Trophoblast cell (in vitro differentiated cells and primary cell): ENCODE data around the gene SPATA45.

Source experiments
- DNase-seq, 2 donors: peaks; one replicate each; pipeline ENCODE4 v3.0.0-alpha.2; 2016
- H2AFZ ChIP-seq: 2 replicates; pipeline ENCODE4 v1.6.1; 2013; ENCODE audit warnings: low read length, moderate library complexity, mild to moderate bottlenecking; ENCODE audit not compliant: insufficient read depth, poor library complexity
- H2AK5ac ChIP-seq: 2 replicates; pipeline ENCODE4 v1.6.1; 2013; ENCODE audit warnings: mild to moderate bottlenecking, low read length
- H2BK120ac ChIP-seq: 2 replicates; pipeline ENCODE4 v1.6.1; 2013; ENCODE audit warnings: low read length, mild to moderate bottlenecking, moderate library complexity; ENCODE audit not compliant: insufficient read depth, poor library complexity
- H2BK12ac ChIP-seq: 2 replicates; pipeline ENCODE4 v1.6.1; 2013; ENCODE audit warnings: mild to moderate bottlenecking, low read length, moderate library complexity
- H2BK5ac ChIP-seq: 2 replicates; pipeline ENCODE4 v1.6.1; 2013; ENCODE audit warnings: low read length, low read depth, moderate library complexity, mild to moderate bottlenecking; ENCODE audit not compliant: poor library complexity
- H3K14ac ChIP-seq: 2 replicates; pipeline ENCODE4 v1.6.1; 2013; ENCODE audit warnings: mild to moderate bottlenecking, low read length
- H3K18ac ChIP-seq: 2 replicates; pipeline ENCODE4 v1.6.1; 2013; ENCODE audit warnings: mild to moderate bottlenecking, low read length
- H3K23ac ChIP-seq: 2 replicates; pipeline ENCODE4 v1.6.1; 2013; ENCODE audit warnings: low read length
- H3K27ac ChIP-seq: 2 replicates; pipeline ENCODE4 v1.5.1; 2013; ENCODE audit warnings: low read depth, mild to moderate bottlenecking, inconsistent platforms, low read length, moderate library complexity
- H3K27me3 ChIP-seq: 2 replicates; pipeline ENCODE4 v1.6.1; 2013; ENCODE audit warnings: inconsistent platforms, mild to moderate bottlenecking, low read length, moderate library complexity; ENCODE audit not compliant: insufficient read depth
- H3K36me3 ChIP-seq, 2 experiments: 1 replicate in 1 of 2; 2 replicates in 1 of 2; pipeline ENCODE4 v1.6.1; 2013; ENCODE audit warnings: low read length in 2 of 2, mild to moderate bottlenecking in 2 of 2, moderate library complexity in 1 of 2; ENCODE audit not compliant: insufficient read depth in 2 of 2, control insufficient read depth in 1 of 2
- H3K4ac ChIP-seq: 2 replicates; pipeline ENCODE4 v1.6.1; 2013; ENCODE audit warnings: low read depth, mild to moderate bottlenecking, low read length, moderate library complexity
- H3K4me1 ChIP-seq, 2 experiments: 1 replicate in 1 of 2; 2 replicates in 1 of 2; pipeline ENCODE4 v1.6.1; 2013; ENCODE audit warnings: low read length in 2 of 2, mild to moderate bottlenecking in 2 of 2, moderate library complexity in 1 of 2; ENCODE audit not compliant: insufficient read depth in 2 of 2, control insufficient read depth in 1 of 2
- H3K4me2 ChIP-seq: 2 replicates; pipeline ENCODE4 v1.6.1; 2013; ENCODE audit warnings: inconsistent platforms, mild to moderate bottlenecking, low read length, moderate library complexity
- H3K4me3 ChIP-seq: 2 replicates; pipeline ENCODE4 v1.5.1; 2013; ENCODE audit warnings: mild to moderate bottlenecking, low read depth, low read length, inconsistent platforms
- H3K79me1 ChIP-seq: one replicate; pipeline ENCODE4 v1.6.1; 2013; ENCODE audit warnings: low read length
- H3K79me2 ChIP-seq: 2 replicates; pipeline ENCODE4 v1.6.1; 2013; ENCODE audit warnings: low read length, mild to moderate bottlenecking; ENCODE audit not compliant: control insufficient read depth, insufficient read depth, poor library complexity
- H3K9ac ChIP-seq: 2 replicates; pipeline ENCODE4 v1.6.1; 2013; ENCODE audit warnings: mild to moderate bottlenecking, low read length
- H3K9me3 ChIP-seq: 2 replicates; pipeline ENCODE4 v1.6.1; 2013; ENCODE audit warnings: low read depth, mild to moderate bottlenecking, control low read depth, inconsistent platforms, low read length; ENCODE audit not compliant: insufficient read depth
- H4K12ac ChIP-seq: 2 replicates; pipeline ENCODE4 v1.6.1; 2013; ENCODE audit warnings: low read depth, mild to moderate bottlenecking, low read length, moderate library complexity
- H4K8ac ChIP-seq: 2 replicates; pipeline ENCODE4 v1.6.1; 2013; ENCODE audit warnings: low read depth, mild to moderate bottlenecking, low read length, moderate library complexity
- H4K91ac ChIP-seq: one replicate; pipeline ENCODE4 v1.6.1; 2013; ENCODE audit warnings: low read depth, mild to moderate bottlenecking, low read length, moderate library complexity
- WGBS: extraction: QIAGEN DNeasy Blood & Tissue Kit; methylation state at CpG from one replicate; pipeline ENCODE4 v1.1.7; 2013; ENCODE audit warnings: missing lambda C conversion rate; ENCODE audit not compliant: insufficient read length, insufficient coverage; ENCODE audit errors: extremely low coverage; 5-methylcytosine and 5-hydroxymethylcytosine counted together

SPATA45 gene

DNA sequence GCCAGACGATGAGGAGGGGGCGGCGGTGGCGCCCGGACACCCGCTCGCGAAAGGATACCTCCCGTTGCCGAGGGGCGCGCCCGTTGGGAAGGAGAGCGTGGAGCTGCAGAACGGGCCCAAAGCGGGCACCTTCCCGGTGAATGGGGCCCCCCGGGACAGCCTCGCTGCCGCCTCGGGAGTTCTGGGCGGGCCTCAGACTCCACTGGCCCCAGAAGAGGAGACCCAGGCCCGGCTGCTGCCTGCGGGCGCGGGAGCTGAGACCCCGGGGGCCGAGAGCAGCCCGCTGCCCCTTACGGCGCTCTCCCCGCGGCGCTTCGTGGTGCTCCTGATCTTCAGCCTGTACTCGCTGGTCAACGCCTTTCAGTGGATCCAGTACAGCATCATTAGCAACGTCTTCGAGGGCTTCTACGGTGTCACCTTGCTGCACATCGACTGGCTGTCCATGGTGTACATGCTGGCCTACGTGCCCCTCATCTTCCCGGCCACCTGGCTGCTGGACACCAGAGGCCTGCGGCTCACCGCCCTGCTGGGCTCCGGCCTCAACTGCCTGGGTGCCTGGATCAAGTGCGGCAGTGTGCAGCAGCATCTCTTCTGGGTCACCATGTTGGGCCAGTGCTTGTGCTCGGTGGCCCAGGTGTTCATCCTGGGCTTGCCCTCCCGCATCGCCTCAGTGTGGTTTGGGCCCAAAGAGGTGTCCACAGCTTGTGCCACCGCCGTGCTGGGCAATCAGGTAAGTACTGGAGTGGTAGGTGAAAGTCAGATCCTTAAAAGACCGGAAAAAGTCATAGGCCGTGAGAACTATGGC lies 11.2 kb upstream of the SPATA45 start:
- H2AK5ac ChIP-seq, result peak overlapping the region; percentile 21
- no peak overlapping the region for H3K23ac ChIP-seq
- peak overlapping the region; percentile 87 for H3K4me3 ChIP-seq
- H4K8ac ChIP-seq, result peak overlapping the region; percentile 75
- peak overlapping the region; percentile 49 for H3K27ac ChIP-seq
- H3K14ac ChIP-seq, result peak overlapping the region; percentile 59
- H2BK12ac ChIP-seq, result no peak overlapping the region
- peak overlapping the region; percentile 54 for H2BK120ac ChIP-seq
- H3K4me2 ChIP-seq, result peak overlapping the region; percentile 60
- H3K36me3 ChIP-seq, result no peaks in the 10 kb centered on the region
- H4K91ac ChIP-seq, result peak overlapping the region; percentile 52
- no peaks in the 10 kb centered on the region for H3K27me3 ChIP-seq
- peak overlapping the region; percentile 57 for H3K18ac ChIP-seq
- peak overlapping the region; percentile 75 for H4K12ac ChIP-seq
- DNase-seq, result peak; percentile 11 to 38
- no CpG with 5 or more reads among the region's 54 CpGs for WGBS
- peak overlapping the region; percentile 10 for H2BK5ac ChIP-seq
- no peaks in the 10 kb centered on the region for H3K9me3 ChIP-seq
- peak overlapping the region; percentile 53 for H3K4ac ChIP-seq
- peaks cover 5% of the 10 kb centered on the region for H3K79me1 ChIP-seq
- H3K9ac ChIP-seq, result peak overlapping the region; percentile 62
- H3K4me1 ChIP-seq, result peaks cover 6 to 9% of the 10 kb centered on the region in 2 experiments
- H2AFZ ChIP-seq, result peak overlapping the region; percentile 60
- peaks cover 10% of the 10 kb centered on the region for H3K79me2 ChIP-seq

DNA sequence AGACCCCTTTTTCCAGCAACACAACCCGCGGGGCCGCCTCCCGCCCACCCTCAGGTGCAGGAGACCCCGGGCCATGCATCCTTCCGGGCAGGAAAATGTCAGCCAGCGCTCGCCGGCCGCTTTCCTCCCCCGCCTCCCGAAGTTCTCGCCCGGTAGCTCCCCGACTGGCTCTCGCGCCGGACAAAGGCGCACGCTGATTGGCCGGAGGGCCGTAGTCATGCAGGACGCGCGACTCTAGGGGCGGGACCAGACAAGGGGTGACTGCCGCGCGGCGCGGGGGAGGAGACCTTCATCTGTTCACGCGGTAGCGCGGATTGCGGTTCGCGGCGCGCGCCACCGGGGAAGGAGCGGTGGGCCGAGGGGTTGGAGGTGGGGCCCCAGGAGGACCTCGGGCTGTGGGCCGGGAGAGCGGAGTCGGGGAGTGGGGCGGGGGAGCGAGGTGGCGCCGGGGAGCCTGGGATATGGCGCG lies 10.6 kb upstream of the SPATA45 start, which contains the start of gene FLVCR1:
TSS of gene FLVCR1 (plus strand) at position 284 of the 469 bp plus-strand sequence. CDS start at position 462, 178 bp downstream.
- H3K27me3 ChIP-seq, result no peaks in the 10 kb centered on the region
- H3K18ac ChIP-seq, result peak within 1 kb of the TSS; percentile 57
- H3K4me2 ChIP-seq, result peak within 1 kb of the TSS; percentile 79
- peak within 1 kb of the TSS; percentile 62 for H3K9ac ChIP-seq
- DNase-seq, result peak; percentile 95 to 97
- H2AFZ ChIP-seq, result peak within 1 kb of the TSS; percentile 69
- H2BK12ac ChIP-seq, result no peak within 1 kb of the TSS
- H3K23ac ChIP-seq, result no peak within 1 kb of the TSS
- H4K91ac ChIP-seq, result peak within 1 kb of the TSS; percentile 52
- H2AK5ac ChIP-seq, result peak within 1 kb of the TSS; percentile 21
- no peaks in the 10 kb centered on the region for H3K36me3 ChIP-seq
- H3K14ac ChIP-seq, result peak within 1 kb of the TSS; percentile 59
- peak within 1 kb of the TSS; percentile 87 for H3K4me3 ChIP-seq
- peak within 1 kb of the TSS; percentile 10 for H2BK5ac ChIP-seq
- no peaks in the 10 kb centered on the region for H3K9me3 ChIP-seq
- H3K27ac ChIP-seq, result peak within 1 kb of the TSS; percentile 80
- peak within 1 kb of the TSS; percentile 53 for H3K4ac ChIP-seq
- peaks cover 5% of the 10 kb centered on the region for H3K79me1 ChIP-seq
- peaks cover 6 to 9% of the 10 kb centered on the region in 2 experiments for H3K4me1 ChIP-seq
- peak within 1 kb of the TSS; percentile 81 for H4K8ac ChIP-seq
- H3K79me2 ChIP-seq, result peaks cover 10% of the 10 kb centered on the region
- peak within 1 kb of the TSS; percentile 54 for H2BK120ac ChIP-seq
- no CpG with 5 or more reads among the region's 54 CpGs for WGBS
- peak within 1 kb of the TSS; percentile 75 for H4K12ac ChIP-seq

DNA sequence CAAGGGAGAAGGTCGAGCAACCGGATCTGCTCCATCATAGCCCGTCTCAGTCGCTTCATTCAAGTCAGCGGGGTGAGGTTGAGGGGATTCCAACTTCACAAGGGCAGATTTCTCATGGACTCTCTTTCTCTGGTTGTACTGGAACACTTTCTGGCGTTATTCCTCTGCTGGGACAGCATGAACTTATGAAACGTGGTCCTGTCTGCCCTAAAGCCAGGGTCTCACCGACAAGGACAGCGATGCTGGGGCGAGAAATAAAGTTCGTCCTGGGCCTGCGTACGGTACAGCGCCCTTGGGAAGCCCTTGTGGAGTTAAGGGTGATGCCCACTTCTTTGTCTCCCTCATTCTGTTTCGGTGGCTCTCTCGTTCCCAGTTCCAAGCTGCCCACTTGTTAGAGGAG lies 9.3 kb upstream of the SPATA45 start:
- DNase-seq, result no peak
- H3K9ac ChIP-seq, result no peak overlapping the region
- H3K4ac ChIP-seq, result no peak overlapping the region
- no peak overlapping the region for H2BK5ac ChIP-seq
- H3K4me3 ChIP-seq, result no peak overlapping the region
- H3K79me2 ChIP-seq, result peaks cover 10% of the 10 kb centered on the region
- no peak overlapping the region for H2BK120ac ChIP-seq
- H2AK5ac ChIP-seq, result no peak overlapping the region
- no CpG with 5 or more reads among the region's 16 CpGs for WGBS
- H2BK12ac ChIP-seq, result no peak overlapping the region
- H3K27me3 ChIP-seq, result no peaks in the 10 kb centered on the region
- H4K91ac ChIP-seq, result no peak overlapping the region
- peak overlapping the region; percentile 79 for H3K4me2 ChIP-seq
- H4K8ac ChIP-seq, result no peak overlapping the region
- no peak overlapping the region for H4K12ac ChIP-seq
- no peak overlapping the region for H3K18ac ChIP-seq
- peaks cover 5% of the 10 kb centered on the region for H3K79me1 ChIP-seq
- H3K36me3 ChIP-seq, result no peaks in the 10 kb centered on the region
- H3K23ac ChIP-seq, result no peak overlapping the region
- H3K9me3 ChIP-seq, result no peaks in the 10 kb centered on the region
- H2AFZ ChIP-seq, result no peak overlapping the region
- no peak overlapping the region for H3K14ac ChIP-seq
- H3K4me1 ChIP-seq, result peaks cover 6 to 9% of the 10 kb centered on the region in 2 experiments
- no peak overlapping the region for H3K27ac ChIP-seq

DNA sequence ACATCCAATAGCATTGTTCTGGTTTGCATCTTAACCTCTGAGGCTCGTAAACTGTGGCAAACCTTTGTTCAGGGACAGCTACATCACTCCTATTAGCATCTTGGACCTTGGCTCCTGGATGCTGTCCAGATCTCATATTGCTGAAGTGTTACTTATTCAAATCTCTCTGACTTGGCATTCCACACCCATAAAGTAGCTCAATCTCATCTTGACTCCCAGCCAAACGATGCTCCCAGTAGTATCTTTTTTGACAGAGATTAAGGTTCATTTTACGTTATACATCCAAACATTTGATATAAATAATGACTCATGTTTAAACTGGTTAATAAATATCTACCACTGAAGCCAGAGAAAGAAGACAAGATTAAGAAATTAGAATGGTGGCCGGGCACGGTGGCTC lies 6.2 kb upstream of the SPATA45 start:
- Histone ChIP-seq H3K36me3 (no peaks in the 10 kb centered on the region), H2BK5ac (no peak overlapping the region), H3K27me3 (no peaks in the 10 kb centered on the region), H3K9me3 (no peaks in the 10 kb centered on the region), H3K4me1 (no peaks in the 10 kb centered on the region), H3K27ac (no peak overlapping the region), H3K4me2 (no peak overlapping the region), H4K12ac (no peak overlapping the region), H4K8ac (no peak overlapping the region), H2AK5ac (no peak overlapping the region), H2BK12ac (no peak overlapping the region), H3K14ac (no peak overlapping the region), H3K4me3 (no peak overlapping the region), H3K4ac (no peak overlapping the region), H3K23ac (no peak overlapping the region), H2AFZ (no peak overlapping the region), H4K91ac (no peak overlapping the region), H2BK120ac (no peak overlapping the region), H3K79me2 (peaks cover 4% of the 10 kb centered on the region), H3K9ac (no peak overlapping the region), H3K18ac (no peak overlapping the region), H3K79me1 (peaks cover 5% of the 10 kb centered on the region)
- WGBS, result no CpG with 5 or more reads among the region's 5 CpGs
- DNase-seq, result no peak
